ENCODE results near the gene UTP15.

The UTP15 gene

DNA sequence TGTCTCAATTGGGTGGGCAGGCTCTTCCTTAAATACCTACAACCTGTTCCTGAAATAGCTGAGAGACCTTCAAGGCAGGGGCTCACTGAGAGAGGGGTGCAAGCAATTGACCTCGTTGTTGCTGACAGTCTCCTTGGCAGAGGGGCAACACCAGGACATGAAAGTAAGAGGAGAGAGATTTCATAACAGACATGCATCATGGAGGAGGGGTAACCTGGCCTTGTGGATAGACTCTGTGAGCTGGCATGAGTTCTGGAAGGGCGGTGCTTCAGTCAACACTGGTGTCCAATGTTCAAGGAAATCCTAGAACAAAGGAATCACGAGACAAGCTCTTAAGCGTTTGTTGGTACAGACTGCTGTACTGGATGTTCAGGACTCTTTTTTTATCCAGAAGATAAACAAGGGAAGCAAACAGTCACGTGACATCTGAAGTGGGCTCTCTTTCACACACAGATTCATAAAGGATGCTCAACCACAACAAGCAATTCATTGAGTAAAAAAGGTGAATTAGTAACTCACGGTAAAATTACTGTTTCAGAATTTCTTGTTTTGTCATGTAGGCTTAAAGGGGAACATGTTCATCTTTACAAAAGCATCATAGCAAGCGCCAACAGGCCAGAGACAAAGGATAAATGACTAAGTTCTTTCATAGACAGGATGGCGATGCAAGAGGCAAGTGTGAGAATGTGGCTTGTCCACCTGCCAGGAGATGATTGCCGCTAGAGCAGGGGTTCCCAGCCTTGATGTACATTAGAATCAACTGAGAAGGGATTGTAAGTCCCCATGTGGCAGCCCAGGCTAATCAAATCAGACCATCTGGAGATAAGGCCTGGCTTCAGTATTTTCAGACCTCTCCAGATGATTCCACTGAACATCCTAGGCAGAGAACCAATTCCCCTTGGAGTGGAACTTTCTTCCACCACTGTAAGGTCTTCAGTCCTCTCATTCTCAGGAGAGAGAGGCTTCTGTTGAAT is 20.8 kb upstream of the UTP15 start:
- TF ChIP-seq, protein P1, sequence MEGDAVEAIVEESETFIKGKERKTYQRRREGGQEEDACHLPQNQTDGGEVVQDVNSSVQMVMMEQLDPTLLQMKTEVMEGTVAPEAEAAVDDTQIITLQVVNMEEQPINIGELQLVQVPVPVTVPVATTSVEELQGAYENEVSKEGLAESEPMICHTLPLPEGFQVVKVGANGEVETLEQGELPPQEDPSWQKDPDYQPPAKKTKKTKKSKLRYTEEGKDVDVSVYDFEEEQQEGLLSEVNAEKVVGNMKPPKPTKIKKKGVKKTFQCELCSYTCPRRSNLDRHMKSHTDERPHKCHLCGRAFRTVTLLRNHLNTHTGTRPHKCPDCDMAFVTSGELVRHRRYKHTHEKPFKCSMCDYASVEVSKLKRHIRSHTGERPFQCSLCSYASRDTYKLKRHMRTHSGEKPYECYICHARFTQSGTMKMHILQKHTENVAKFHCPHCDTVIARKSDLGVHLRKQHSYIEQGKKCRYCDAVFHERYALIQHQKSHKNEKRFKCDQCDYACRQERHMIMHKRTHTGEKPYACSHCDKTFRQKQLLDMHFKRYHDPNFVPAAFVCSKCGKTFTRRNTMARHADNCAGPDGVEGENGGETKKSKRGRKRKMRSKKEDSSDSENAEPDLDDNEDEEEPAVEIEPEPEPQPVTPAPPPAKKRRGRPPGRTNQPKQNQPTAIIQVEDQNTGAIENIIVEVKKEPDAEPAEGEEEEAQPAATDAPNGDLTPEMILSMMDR (IDR thresholded peaks at IDR 0.05): no peak
- Histone ChIP-seq H3K36me3 (no peaks in the 10 kb centered on the region), H3K27me3 (no peaks in the 10 kb centered on the region), H3K27ac (no peak overlapping the region), H3K4me1 (peaks cover 0 to 3% (median 0%) of the 10 kb centered on the region in 4 donors), H3K9me3 (no peaks in the 10 kb centered on the region), H3K4me3 (no peak overlapping the region)
- intact Hi-C loops (cut with DNase I; ENCODE audit: low total_unique reads): no loop called here
- no peak for DNase-seq

DNA sequence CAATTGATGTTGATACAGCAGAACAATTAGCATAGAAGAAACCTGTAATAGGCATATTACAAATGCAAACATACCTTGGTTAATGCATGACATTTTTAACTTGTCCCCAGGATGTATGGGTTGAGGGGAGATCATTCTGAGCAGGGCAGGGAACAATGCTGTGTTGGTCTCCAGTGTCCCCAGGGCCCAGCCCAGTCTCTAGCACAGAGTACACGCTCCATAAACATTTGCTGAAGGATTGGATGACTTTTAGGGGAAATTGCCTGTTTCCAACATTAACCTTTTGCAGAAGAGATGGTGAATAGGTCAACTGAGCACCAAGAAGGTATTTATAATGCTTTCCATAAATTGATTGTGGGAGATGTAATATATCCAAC is 20.2 kb upstream of the UTP15 start:
- Histone ChIP-seq H3K4me3 (no peak overlapping the region), H3K27ac (no peak overlapping the region), H3K27me3 (no peaks in the 10 kb centered on the region), H3K9me3 (no peaks in the 10 kb centered on the region), H3K36me3 (no peaks in the 10 kb centered on the region), H3K4me1 (no peaks in the 10 kb centered on the region)
- TF ChIP-seq, protein P1 (IDR thresholded peaks at IDR 0.05): no peak
- intact Hi-C loops (cut with DNase I; ENCODE audit: low total_unique reads): no loop called here
- DNase-seq: no peak

DNA sequence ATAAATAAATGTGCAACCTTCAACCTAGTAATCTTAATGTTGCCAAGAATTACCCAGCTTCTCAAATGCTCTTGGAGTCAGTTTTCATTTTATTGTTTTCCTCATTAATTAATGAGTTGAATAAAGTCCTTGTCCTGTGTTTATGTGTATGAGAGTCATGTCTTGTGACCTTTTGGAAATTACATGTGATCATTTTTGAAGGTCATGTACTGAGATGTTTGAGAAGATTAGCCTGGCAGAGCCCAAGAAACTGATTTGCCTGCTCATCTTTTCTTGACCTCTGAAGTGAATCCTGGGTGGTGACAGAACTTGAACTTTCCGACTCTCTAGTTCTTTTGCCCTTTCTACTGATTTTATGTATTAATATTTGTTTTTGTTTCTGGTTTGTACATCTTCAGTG is 15.5 kb upstream of the UTP15 start:
- peaks cover 18 to 42% (median 33%) of the 10 kb centered on the region in 3 donors for H3K36me3 ChIP-seq
- no peak for DNase-seq
- no peaks in the 10 kb centered on the region for H3K9me3 ChIP-seq
- H3K4me3 ChIP-seq: no peak overlapping the region
- H3K4me1 ChIP-seq: no peaks in the 10 kb centered on the region
- intact Hi-C loops (cut with DNase I; ENCODE audit: low total_unique reads): no loop called here
- H3K27me3 ChIP-seq: no peaks in the 10 kb centered on the region
- no peak overlapping the region for H3K27ac ChIP-seq
- TF ChIP-seq, protein P1 (IDR thresholded peaks at IDR 0.05): no peak

DNA sequence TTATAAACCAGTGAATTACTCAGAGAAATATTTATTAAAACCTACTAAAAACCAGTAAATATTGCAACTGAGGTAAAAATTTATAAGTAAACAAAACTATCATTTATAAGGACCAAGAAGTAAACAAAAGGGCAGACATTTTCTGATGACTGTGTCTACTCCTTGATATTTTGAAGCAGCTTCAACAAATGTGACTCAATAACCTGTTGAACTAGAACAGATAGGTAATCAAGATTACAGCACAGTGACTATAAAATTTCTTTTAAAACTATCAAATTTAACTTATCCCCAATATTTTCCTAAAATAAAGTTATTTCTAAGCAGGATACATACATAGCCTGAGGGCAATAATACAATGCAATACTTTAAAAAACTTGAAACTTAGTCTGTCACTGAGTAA is 12.9 kb upstream of the UTP15 start:
- TF ChIP-seq, protein P1 (IDR thresholded peaks at IDR 0.05): no peak
- Histone ChIP-seq H3K27me3 (no peaks in the 10 kb centered on the region), H3K9me3 (no peaks in the 10 kb centered on the region), H3K36me3 (peaks cover 42 to 61% (median 53%) of the 10 kb centered on the region in 3 donors), H3K4me3 (no peak overlapping the region), H3K4me1 (no peaks in the 10 kb centered on the region), H3K27ac (no peak overlapping the region)
- no peak for DNase-seq
- intact Hi-C loops (cut with DNase I; ENCODE audit: low total_unique reads): no loop called here

DNA sequence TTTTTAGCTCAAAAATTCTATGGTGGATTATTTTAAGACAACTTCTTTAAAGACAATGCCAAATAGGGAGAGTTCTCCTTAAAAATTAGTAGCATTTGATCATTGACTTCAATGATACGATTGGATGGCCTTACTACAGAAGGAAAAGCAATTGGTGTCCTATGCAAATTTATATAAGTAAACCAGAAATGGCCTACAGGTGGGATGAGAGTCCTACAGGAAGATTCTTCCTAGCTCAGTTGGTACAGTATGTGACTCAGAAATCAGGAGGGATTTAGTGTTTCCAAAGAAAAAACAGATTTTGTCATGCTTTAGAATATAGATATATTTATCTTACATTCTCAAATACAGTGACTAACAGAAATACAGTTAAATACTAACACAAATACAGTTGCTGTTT is 6.6 kb upstream of the UTP15 start:
- DNase-seq: no peak
- Histone ChIP-seq H3K27me3 (no peaks in the 10 kb centered on the region), H3K4me1 (peaks cover 0 to 13% (median 4%) of the 10 kb centered on the region in 4 donors), H3K4me3 (no peak overlapping the region), H3K27ac (no peak overlapping the region), H3K9me3 (no peaks in the 10 kb centered on the region), H3K36me3 (peaks cover 74 to 78% (median 76%) of the 10 kb centered on the region in 3 donors)
- intact Hi-C loops (cut with DNase I; ENCODE audit: low total_unique reads): no loop called here
- TF ChIP-seq, protein P1 (IDR thresholded peaks at IDR 0.05): no peak

All from tibial artery (tissue), 4 donors.